T-helper 9 cell (primary cell): ENCODE data around the gene ATP5F1D.

Experiments used
- DNase-seq: peaks from one replicate; pipeline ENCODE4 v3.0.0-alpha.2; 2020

Gene ATP5F1D

GRCh38 chr19:1248139-1248785, 6.7 kb downstream of the ATP5F1D start, which contains the start of gene MIDN:
Gene MIDN, plus strand, starts transcription at chr19:1248583. Its CDS starts 1,714 bp downstream, at chr19:1250297.
- DNase-seq = peak; percentile 76

GRCh38 chr19:1248786-1249297, 7.3 kb downstream of the ATP5F1D start:
- DNase-seq = peak; percentile 83

GRCh38 chr19:1249298-1249989, 7.9 kb downstream of the ATP5F1D start:
- DNase-seq = peak; percentile 87

- no peak for DNase-seq
These were observed 8.5 kb downstream of the ATP5F1D start for GRCh38 chr19:1249990-1250436.

GRCh38 chr19:1250437-1251260, 9.1 kb downstream of the ATP5F1D start:
- DNase-seq = peak; percentile 56

- DNase-seq = peak; percentile 58
These were observed 10.0 kb downstream of the ATP5F1D start for GRCh38 chr19:1251330-1252220.

GRCh38 chr19:1252221-1252820, 10.8 kb downstream of the ATP5F1D start:
- DNase-seq = no peak

- DNase-seq = peak; percentile 69
These were observed 11.4 kb downstream of the ATP5F1D start for GRCh38 chr19:1252821-1253513.

GRCh38 chr19:1253514-1254080, 12.0 kb downstream of the ATP5F1D start:
- DNase-seq = no peak

- no peak for DNase-seq
These were observed 12.6 kb downstream of the ATP5F1D start for GRCh38 chr19:1254081-1254527.

- no peak for DNase-seq
These were observed 13.1 kb downstream of the ATP5F1D start for GRCh38 chr19:1254530-1255185.

GRCh38 chr19:1255186-1256161, 13.9 kb downstream of the ATP5F1D start:
- no peak for DNase-seq

GRCh38 chr19:1256646-1257474, 15.3 kb downstream of the ATP5F1D start:
- DNase-seq = no peak

GRCh38 chr19:1257475-1258162, 16.1 kb downstream of the ATP5F1D start:
- no peak for DNase-seq

- DNase-seq = no peak
These were observed 16.6 kb downstream of the ATP5F1D start for GRCh38 chr19:1258163-1258492.

GRCh38 chr19:1258707-1259205, 17.2 kb downstream of the ATP5F1D start:
- DNase-seq = no peak
